Daoy (cell line): Measurements from ENCODE around the gene PHKG1. TPM values are rescaled to one million over a fixed set of nuclear protein-coding genes. Genes with fewer than 3 reads are reported as not detected.
"Not testable (repeated sequence)": the region's sequence is repeated elsewhere in the genome, so short reads cannot be mapped to it uniquely, and the experiment has no call there.

ENCODE experiments used
- DNase-seq: peaks from one replicate; pipeline ENCODE4 v3.0.0-alpha.2; 2015; ENCODE audit warnings: low read depth
- total RNA-seq: library from RNA; depleted of rRNA; stranded (reverse); fragments of >200 nt; shearing (Covaris generic); gene quantifications from 2 replicates; pipeline ENCODE4 v1.2.3, GENCODE V29; 2014; rRNA removed

Gene PHKG1
- total RNA-seq = 1.5 TPM in 1 of 2 replicates, not detected in the other

DNA sequence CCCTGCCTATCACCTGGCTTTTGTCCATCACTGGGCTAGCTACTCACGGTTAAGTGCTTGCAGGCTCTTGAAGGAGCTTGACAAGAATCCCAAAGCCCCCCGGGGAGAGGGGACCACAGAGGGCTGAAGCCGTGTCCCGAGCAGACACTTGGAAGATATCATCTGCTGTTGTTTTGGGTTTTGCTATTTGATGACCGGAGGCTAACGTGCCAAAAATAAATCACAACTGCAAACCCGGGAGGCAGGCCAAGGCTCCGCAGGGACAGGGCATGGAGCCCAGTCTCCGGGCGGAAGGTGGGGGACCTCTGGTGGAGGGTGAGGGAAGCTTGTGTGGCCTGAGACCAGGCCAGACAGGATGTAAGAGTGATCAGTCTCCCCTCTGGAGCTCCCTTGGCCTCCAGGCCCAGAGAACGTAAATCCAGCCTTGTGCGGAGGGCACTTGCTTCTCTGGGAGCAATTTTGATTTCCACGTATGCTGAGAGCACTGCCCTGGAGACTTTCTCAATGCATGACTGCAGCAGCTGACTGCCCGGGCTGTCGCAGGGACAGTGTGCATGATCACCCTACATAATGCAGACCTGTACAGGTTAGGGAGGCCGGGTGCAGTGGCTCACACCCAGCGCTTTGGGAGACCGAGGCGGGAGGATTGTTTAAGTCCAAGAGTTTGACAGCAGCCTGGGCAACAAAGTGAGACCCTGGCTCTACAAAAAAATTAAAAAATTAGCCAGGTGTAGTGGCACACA is at the start of gene PHKG1:
Gene PHKG1, minus strand, starts transcription at position 164 of the 743 bp plus-strand sequence. CDS start 4,011 bp downstream, outside the sequence.
- peak; percentile 86 for DNase-seq

DNA sequence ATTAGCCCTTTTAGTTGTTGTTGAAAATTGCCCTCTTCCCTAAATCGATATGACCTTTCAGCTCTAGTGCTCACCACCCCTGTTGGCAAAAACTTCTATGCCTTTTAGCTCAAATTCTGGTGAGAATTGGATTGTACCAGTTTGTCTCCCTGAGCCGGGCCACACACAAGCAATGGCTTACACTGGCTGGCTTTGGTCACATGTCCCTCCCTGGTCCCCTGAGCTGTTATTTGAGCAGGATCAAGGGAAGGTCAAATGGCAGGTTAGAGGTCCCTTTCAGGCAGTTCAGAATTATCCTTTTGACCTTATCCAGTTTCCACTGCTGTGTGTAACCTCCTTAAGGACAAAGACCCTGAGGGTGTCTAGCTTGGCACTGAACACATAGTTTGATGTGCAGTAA is 38.3 kb upstream of the PHKG1 start:
- DNase-seq = not testable (repeated sequence)

DNA sequence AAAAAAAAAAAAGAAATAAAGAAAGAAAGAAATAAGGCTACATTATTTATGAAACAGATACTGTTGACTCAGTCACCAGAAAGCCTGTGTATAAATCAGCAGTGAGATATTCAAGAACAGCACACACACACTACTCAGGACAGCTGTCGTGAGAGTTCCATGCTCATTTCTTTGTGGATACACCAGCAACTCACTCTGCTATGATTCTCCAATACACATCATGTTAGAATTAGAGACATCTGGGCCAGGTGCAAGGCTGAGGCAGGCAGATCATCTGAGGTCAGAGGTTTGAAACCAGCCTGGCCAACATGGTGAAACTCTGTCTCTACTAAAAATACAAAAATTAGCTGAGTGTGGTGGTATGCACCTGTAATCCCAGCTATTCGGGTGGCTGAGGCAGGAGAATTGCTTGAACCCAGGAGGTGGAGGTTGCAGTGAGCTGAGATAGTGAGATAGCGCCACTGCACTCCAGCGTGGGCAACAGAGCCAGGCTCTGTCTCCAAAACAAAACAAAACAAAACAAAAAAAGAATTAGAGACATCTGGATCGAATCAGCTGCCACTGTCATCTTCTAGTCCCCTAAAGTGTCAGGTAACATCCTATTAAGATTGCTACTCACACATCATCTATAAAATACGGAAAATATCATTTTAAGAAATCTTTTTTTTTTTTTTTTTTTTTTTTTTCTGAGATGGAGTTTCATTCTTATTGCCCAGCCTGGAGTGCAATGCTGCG is 34.7 kb upstream of the PHKG1 start:
- DNase-seq = no peak

- DNase-seq = peak; percentile 36
Measured at GRCh38 chr7:56125831-56126230, 33.1 kb upstream of the PHKG1 start.

GRCh38 chr7:56124981-56125380 is 32.2 kb upstream of the PHKG1 start:
- no peak for DNase-seq

GRCh38 chr7:56121440-56121839 is 28.7 kb upstream of the PHKG1 start:
- peak; percentile 44 for DNase-seq

DNA sequence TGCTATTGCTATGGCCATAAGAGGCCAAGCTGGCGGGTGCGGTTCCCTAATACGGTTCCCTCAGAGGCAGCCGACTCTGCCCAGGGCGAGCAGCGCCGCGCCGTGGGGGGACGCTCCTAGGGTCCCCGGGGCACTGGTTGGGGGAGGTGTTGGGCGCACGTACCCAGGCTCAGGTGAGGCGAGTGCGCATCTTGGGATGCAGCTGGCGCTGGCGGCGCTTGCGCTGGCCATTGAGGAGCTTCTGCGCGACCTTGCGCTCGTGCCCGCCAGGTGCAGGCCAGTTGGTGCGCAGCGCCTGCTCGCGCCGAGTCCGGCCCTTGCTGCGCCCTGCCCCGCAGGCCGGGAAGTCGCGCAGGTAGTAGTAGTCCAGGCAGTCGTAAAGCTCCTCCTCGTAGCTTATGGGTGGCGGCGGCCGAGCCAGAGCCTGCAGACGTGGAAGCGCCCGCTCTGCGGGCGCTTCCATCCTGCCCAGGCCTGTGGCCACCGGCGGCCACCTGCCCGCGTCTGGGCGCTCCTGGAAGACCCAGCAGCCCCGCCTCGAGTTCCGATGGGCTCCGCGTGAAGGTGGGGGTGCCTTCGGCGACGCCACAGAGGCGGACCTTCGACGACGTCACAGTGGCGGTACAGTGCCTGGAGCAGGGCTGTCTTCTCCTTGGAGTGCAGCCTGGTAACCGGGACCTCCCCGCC is 23.2 kb upstream of the PHKG1 start, which contains the start of gene NUPR2:
Gene NUPR2, minus strand, starts transcription at position 566 of the 687 bp plus-strand sequence. Its CDS starts 103 bp downstream, at position 463.
- DNase-seq = no peak

DNA sequence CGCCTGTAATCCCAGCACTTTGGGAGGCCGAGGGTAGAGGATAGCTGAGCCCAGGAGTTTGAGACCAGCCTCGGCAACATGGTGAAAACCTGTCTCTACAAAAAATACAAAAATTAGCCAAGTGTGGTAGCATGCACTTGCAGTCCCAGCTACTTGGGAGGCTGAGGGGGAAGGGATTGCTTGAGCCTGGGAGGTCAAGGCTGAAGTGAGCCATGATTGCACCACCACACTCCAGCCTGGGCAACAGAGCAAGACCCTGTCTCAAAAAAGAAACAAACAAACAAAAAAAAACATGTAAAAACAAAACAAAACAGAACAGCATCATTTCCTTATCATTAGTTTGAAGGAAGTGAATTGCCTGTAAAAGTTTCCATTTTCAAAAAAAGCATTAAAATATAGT is 19.5 kb upstream of the PHKG1 start:
- DNase-seq = not testable (repeated sequence)

DNA sequence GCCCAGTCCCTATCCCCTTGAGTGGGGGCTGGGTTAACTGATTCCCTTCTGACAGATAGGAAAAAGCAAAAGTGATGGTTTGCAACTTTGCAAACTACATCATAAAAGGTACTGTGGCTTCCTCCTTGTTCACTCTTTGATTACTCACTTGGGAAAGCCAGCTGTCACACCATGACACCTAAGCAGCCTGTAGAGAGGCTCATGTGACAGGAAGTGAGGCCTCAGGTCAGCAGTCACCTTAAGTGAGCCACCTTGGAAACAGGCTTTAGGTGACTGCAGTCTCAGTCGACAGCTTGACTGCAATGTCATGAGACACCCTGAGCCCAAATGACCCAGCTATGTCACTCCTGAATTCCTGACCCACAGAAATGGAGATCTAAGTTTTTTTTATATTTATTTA is 17.9 kb upstream of the PHKG1 start:
- no peak for DNase-seq

GRCh38 chr7:56107954-56108258 is 15.2 kb upstream of the PHKG1 start:
- no peak for DNase-seq

- DNase-seq = peak; percentile 100
Measured at GRCh38 chr7:56106108-56107073, 13.6 kb upstream of the PHKG1 start, which contains the start of gene CHCHD2. Gene CHCHD2 (minus strand): TSS chr7:56106476. CDS start chr7:56106413, 63 bp downstream.

DNA sequence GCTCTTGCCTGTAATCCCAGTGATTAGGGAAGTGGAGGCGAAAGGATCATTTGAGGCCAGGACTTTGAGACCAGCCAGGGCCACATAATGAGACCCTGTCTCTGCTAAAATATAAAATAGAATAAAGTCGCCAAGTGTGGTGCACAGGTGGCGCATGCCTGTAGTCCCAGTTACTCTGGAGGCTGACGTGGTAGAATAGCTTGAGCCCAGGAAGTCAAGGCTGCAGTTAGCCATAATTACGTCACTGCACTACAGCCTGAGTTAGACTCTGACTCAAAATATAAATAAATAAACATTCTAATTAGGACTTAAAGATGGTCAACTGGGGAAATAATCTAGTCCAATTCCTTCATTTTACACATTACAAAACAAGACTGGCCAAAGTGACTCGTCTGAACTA is 12.8 kb upstream of the PHKG1 start:
- DNase-seq = peak; percentile 88

- DNase-seq = not testable (repeated sequence)
Measured at GRCh38 chr7:56104138-56104537, 11.4 kb upstream of the PHKG1 start.

- no peak for DNase-seq
Measured at GRCh38 chr7:56099653-56100052, 6.9 kb upstream of the PHKG1 start.

DNA sequence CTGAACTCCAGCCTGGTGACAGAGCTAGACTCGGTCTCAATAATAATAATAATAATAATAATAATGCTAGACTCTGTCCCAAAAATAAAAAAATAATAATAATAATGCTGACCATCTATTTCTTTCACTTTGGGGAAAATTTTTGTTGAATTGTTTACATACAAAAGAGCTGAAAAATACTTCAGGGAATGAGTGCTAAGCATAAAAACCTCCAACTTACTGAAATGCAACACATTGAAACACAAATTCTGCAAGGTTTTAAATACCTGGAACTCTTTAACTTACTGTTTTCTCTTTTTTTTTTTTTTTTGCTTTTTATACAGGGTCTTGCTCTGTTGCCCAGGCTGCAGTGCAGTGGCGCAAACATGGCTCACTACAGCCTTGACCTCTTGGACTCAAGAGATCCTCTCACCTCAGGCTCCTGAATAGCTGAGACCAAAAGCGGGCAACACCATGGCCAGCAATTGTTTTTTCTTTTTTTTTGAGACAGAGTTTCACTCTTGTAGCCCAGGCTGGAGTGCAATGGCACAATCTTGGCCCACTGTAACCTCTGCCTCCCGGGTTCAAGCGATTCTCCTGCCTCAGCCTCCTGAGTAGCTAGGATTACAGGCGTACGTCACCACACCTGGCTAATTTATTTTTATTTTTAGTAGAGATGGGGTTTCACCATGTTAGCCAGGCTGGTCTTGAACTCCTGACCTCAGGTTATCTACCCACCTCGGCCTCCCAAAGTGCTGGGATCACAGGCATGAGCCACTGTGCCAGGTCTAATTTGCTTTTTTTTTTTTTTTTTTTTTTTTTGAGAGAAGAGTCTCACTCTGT is 5.6 kb upstream of the PHKG1 start:
- DNase-seq = not testable (repeated sequence)

- peak; percentile 82 for DNase-seq
Measured at GRCh38 chr7:56097700-56098099, 4.9 kb upstream of the PHKG1 start.

DNA sequence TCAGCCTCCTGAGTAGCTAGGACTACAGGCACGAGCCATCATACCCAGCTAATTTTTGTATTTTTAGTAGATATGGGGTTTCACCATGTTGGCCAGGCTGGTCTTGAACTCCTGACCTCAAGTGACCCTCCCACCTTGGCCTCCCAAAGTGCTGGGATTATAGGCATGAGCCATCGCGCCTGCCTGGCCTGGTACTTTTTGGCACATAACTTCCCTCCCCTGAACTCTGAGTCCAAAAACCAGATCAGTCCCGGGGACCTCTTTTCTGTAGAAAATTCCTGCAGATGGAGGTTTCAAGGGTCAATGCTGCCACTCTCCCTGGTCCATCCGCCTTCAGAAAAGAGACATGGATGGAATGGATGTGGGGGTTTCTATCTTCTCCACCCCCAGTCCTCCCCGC is 364 bp downstream of the PHKG1 start:
- not testable (repeated sequence) for DNase-seq

GRCh38 chr7:56091591-56091990 is 1.2 kb downstream of the PHKG1 start:
- no peak for DNase-seq

DNA sequence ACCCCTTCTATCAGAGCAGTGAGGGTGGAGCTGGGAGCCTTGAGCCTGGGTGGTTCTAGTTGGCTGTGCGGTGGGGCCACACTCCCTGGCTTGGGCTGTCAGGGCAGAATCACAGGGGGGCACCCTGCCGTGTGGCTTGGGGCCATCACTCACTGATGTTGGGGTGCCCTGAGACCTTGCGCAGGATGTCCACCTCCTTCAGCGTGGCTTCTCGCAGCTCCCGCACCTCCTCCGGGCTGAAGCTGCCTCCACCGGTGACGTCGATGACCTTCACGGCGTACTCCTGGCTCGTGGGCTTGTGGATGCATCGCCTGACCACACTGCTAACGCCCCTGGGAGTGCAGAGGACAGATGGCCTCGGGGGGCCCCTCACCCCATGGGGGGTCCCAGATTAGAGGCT is 5.3 kb downstream of the PHKG1 start:
- DNase-seq = no peak

DNA sequence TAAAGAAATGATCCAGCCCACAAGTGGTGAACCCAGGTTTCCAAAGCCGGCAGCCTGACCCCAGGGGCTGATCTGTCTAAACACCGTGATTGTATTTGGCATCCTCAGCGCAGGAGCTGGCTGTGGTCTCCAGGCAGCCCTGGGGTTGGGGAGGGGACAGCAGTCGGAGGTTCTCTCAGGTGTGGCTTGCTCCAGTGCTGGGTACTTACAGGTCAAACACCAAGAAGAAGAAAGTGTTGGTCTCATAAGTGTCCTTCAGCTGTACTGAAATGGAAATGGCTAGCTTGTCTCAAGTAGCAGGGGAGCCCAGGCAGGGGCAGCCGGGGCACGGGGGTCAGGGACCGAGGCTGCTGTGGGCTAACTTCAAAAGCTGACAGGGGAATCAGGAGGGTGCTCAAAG is 6.0 kb downstream of the PHKG1 start:
- no peak for DNase-seq
